SK-N-MC (cell line): ENCODE data around the gene CDKN2B-AS1.

ENCODE experiments used
- EZH2 ChIP-seq: fragments of 200-600 bp; sonication (generic); IDR thresholded peaks from one replicate; pipeline ENCODE4 v1.6.1; 2017; ENCODE audit warnings: antibody characterized with exemption
- FOXP2 ChIP-seq: optimal IDR thresholded peaks from 2 replicates; pipeline ENCODE3; 2011; ENCODE audit warnings: mild to moderate bottlenecking, moderate library complexity; ENCODE audit not compliant: insufficient read depth; ENCODE audit errors: extremely low read length, control extremely low read depth
- POLR2AphosphoS5 ChIP-seq: IDR thresholded peaks from 2 replicates; pipeline ENCODE4 v1.6.1; 2012; ENCODE audit warnings: mild to moderate bottlenecking, low read depth, low read length, borderline replicate concordance

- TF ChIP-seq POLR2AphosphoS5 (no peak), EZH2 (no peak), FOXP2 (no peak)
Measured at GRCh38 chr9:22112870-22113821, 118.6 kb downstream of the CDKN2B-AS1 start.
